ENCODE results near the gene PPIH.
"Not testable (repeated sequence)": the region's sequence is repeated elsewhere in the genome, so short reads cannot be mapped to it uniquely, and the experiment has no call there.

The PPIH gene

GRCh38 chr1:42620307-42620706 is 37.9 kb upstream of the PPIH start:
- Histone ChIP-seq H3K9me2 (ENCODE audit: low read depth, low read length) (no peaks in the 10 kb centered on the region), H3K4me3 (ENCODE audit: low read depth, low read length, poor library complexity, severe bottlenecking) (no peak overlapping the region), H3K79me2 (ENCODE audit: insufficient read depth, low read length) (no peaks in the 10 kb centered on the region), H3K9ac (ENCODE audit: low read length) (no peak overlapping the region), H3K4me2 (ENCODE audit: low read length) (no peak overlapping the region), H3K4me1 (ENCODE audit: insufficient read depth, low read length, severe bottlenecking) (no peaks in the 10 kb centered on the region), H3K9me3 (ENCODE audit: low read length) (no peaks in the 10 kb centered on the region), H3K27me3 (ENCODE audit: insufficient read depth, low read length) (no peaks in the 10 kb centered on the region), H3K36me3 (ENCODE audit: insufficient read depth, low read length) (no peaks in the 10 kb centered on the region), H3K27ac (ENCODE audit: low read depth, low read length, poor library complexity, severe bottlenecking) (no peak overlapping the region), H3F3A (ENCODE audit: insufficient read depth, low read length) (no peaks in the 10 kb centered on the region), H4K20me1 (ENCODE audit: insufficient read depth, low read length) (no peaks in the 10 kb centered on the region), H2AFZ (ENCODE audit: low read length) (no peak overlapping the region)
- TF ChIP-seq, protein P1, sequence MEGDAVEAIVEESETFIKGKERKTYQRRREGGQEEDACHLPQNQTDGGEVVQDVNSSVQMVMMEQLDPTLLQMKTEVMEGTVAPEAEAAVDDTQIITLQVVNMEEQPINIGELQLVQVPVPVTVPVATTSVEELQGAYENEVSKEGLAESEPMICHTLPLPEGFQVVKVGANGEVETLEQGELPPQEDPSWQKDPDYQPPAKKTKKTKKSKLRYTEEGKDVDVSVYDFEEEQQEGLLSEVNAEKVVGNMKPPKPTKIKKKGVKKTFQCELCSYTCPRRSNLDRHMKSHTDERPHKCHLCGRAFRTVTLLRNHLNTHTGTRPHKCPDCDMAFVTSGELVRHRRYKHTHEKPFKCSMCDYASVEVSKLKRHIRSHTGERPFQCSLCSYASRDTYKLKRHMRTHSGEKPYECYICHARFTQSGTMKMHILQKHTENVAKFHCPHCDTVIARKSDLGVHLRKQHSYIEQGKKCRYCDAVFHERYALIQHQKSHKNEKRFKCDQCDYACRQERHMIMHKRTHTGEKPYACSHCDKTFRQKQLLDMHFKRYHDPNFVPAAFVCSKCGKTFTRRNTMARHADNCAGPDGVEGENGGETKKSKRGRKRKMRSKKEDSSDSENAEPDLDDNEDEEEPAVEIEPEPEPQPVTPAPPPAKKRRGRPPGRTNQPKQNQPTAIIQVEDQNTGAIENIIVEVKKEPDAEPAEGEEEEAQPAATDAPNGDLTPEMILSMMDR (IDR thresholded peaks at IDR 0.05; ENCODE audit: low read length), result no peak
- no peak for TF ChIP-seq EZH2 (IDR thresholded peaks at IDR 0.05; ENCODE audit: borderline replicate concordance, low read length)

- not testable (repeated sequence) for H3K27me3 ChIP-seq (ENCODE audit: insufficient read depth, low read length); H3K36me3 ChIP-seq (ENCODE audit: insufficient read depth, low read length); H3K4me3 ChIP-seq (ENCODE audit: low read depth, low read length, poor library complexity, severe bottlenecking); H3K79me2 ChIP-seq (ENCODE audit: insufficient read depth, low read length); H3K9me2 ChIP-seq (ENCODE audit: low read depth, low read length); H3K4me2 ChIP-seq (ENCODE audit: low read length); H3F3A ChIP-seq (ENCODE audit: insufficient read depth, low read length); H3K9me3 ChIP-seq (ENCODE audit: low read length); H4K20me1 ChIP-seq (ENCODE audit: insufficient read depth, low read length); H3K27ac ChIP-seq (ENCODE audit: low read depth, low read length, poor library complexity, severe bottlenecking); H3K9ac ChIP-seq (ENCODE audit: low read length); H3K4me1 ChIP-seq (ENCODE audit: insufficient read depth, low read length, severe bottlenecking); H2AFZ ChIP-seq (ENCODE audit: low read length)
These were observed 37.0 kb upstream of the PPIH start for GRCh38 chr1:42621180-42621579.

DNA sequence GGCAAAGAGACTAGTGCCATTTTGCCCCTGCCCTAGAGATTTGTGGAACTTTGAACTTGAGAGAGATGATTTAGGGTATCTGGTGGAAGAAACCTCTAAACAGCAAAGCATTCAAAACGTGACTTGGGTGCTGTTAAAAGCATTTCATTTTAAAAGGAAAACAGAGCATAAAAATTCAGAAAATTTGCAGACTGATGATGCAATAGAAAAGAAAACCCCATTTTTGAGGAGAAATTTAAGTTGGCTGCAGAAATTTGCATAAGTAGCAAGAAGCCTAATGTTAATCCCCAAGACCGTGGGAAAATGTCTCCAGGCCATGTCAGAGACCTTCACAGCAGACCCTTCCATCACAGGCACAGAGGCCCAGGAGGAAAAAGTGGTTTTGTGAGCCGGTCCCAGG is 31.0 kb upstream of the PPIH start:
- H3K4me2 ChIP-seq (ENCODE audit: low read length); H3K79me2 ChIP-seq (ENCODE audit: insufficient read depth, low read length); H4K20me1 ChIP-seq (ENCODE audit: insufficient read depth, low read length); H3K9me2 ChIP-seq (ENCODE audit: low read depth, low read length); H3K9me3 ChIP-seq (ENCODE audit: low read length); H3K36me3 ChIP-seq (ENCODE audit: insufficient read depth, low read length); H3K9ac ChIP-seq (ENCODE audit: low read length); H3K27ac ChIP-seq (ENCODE audit: low read depth, low read length, poor library complexity, severe bottlenecking); H2AFZ ChIP-seq (ENCODE audit: low read length); H3K4me3 ChIP-seq (ENCODE audit: low read depth, low read length, poor library complexity, severe bottlenecking); H3K27me3 ChIP-seq (ENCODE audit: insufficient read depth, low read length); H3K4me1 ChIP-seq (ENCODE audit: insufficient read depth, low read length, severe bottlenecking); H3F3A ChIP-seq (ENCODE audit: insufficient read depth, low read length): not testable (repeated sequence)

- Histone ChIP-seq H3K36me3 (ENCODE audit: insufficient read depth, low read length) (no peaks in the 10 kb centered on the region), H3K4me3 (ENCODE audit: low read depth, low read length, poor library complexity, severe bottlenecking) (no peak overlapping the region), H3K4me2 (ENCODE audit: low read length) (no peak overlapping the region), H3K4me1 (ENCODE audit: insufficient read depth, low read length, severe bottlenecking) (no peaks in the 10 kb centered on the region), H3K9ac (ENCODE audit: low read length) (no peak overlapping the region), H4K20me1 (ENCODE audit: insufficient read depth, low read length) (no peaks in the 10 kb centered on the region), H3K79me2 (ENCODE audit: insufficient read depth, low read length) (no peaks in the 10 kb centered on the region), H3K9me2 (ENCODE audit: low read depth, low read length) (no peaks in the 10 kb centered on the region), H3K27me3 (ENCODE audit: insufficient read depth, low read length) (no peaks in the 10 kb centered on the region), H3F3A (ENCODE audit: insufficient read depth, low read length) (no peaks in the 10 kb centered on the region), H3K27ac (ENCODE audit: low read depth, low read length, poor library complexity, severe bottlenecking) (no peak overlapping the region), H2AFZ (ENCODE audit: low read length) (no peak overlapping the region), H3K9me3 (ENCODE audit: low read length) (no peaks in the 10 kb centered on the region)
- no peak for TF ChIP-seq EZH2 (IDR thresholded peaks at IDR 0.05; ENCODE audit: borderline replicate concordance, low read length)
- TF ChIP-seq, protein P1 (IDR thresholded peaks at IDR 0.05; ENCODE audit: low read length), result no peak
These were observed 19.1 kb upstream of the PPIH start for GRCh38 chr1:42639116-42639515.

All from OCI-LY1 (cell line).